Keratinocyte (primary cell): ENCODE results near the gene TNNT3.

Source experiments
- EZH2 ChIP-seq: IDR thresholded peaks from one replicate; pipeline ENCODE4 v1.6.1; 2012; ENCODE audit warnings: inconsistent platforms, mild to moderate bottlenecking, low read length, moderate library complexity
- TF ChIP-seq, protein P1 (sequence below), 3 experiments: IDR thresholded peaks in 1 of 3; conservative IDR thresholded peaks in 1 of 3; optimal IDR thresholded peaks in 1 of 3; 2 replicates in 2 of 3; 3 replicates in 1 of 3; pipeline versions ENCODE3 to v1.5.1; 2011; ENCODE audit warnings: low read length in 3 of 3, mild to moderate bottlenecking in 3 of 3, moderate library complexity in 2 of 3, control low read depth in 1 of 3, inconsistent platforms in 1 of 3; ENCODE audit not compliant: insufficient read depth in 2 of 3; ENCODE audit errors: extremely low read depth in 1 of 3

DNA sequence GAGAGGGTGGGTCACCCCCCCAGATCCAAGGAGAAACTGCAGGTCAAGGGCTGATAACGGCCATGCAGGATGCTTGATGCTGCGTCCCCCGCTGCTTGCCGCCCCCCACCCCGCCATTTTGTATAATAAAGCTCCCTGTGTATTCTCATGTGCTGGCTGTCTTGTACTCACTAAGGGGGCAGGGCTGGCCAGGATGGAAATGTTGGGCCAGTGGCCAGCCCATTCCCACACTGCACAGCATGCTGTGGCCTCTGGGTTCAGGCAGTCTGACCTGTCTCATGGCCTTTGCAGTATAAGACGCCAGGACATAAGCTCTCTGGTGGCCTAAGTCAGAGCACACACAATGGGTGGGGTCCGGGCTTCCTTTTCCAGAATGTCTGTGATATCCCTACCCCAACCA, 27.4 kb upstream of the TNNT3 start:
- TF ChIP-seq, protein P1, sequence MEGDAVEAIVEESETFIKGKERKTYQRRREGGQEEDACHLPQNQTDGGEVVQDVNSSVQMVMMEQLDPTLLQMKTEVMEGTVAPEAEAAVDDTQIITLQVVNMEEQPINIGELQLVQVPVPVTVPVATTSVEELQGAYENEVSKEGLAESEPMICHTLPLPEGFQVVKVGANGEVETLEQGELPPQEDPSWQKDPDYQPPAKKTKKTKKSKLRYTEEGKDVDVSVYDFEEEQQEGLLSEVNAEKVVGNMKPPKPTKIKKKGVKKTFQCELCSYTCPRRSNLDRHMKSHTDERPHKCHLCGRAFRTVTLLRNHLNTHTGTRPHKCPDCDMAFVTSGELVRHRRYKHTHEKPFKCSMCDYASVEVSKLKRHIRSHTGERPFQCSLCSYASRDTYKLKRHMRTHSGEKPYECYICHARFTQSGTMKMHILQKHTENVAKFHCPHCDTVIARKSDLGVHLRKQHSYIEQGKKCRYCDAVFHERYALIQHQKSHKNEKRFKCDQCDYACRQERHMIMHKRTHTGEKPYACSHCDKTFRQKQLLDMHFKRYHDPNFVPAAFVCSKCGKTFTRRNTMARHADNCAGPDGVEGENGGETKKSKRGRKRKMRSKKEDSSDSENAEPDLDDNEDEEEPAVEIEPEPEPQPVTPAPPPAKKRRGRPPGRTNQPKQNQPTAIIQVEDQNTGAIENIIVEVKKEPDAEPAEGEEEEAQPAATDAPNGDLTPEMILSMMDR (optimal IDR thresholded peaks at IDR 0.05 in 1 of 3, IDR thresholded peaks at IDR 0.05 in 1 of 3, conservative IDR thresholded peaks at IDR 0.05 in 1 of 3; ENCODE audit: extremely low read depth in 1 of 3, insufficient read depth in 2 of 3, low read length in 3 of 3): no peak
- TF ChIP-seq EZH2: no peak
